GM18498 (cell line): ENCODE measurements around the gene STARD9.
"Not testable (repeated sequence)": the region's sequence is repeated elsewhere in the genome, so short reads cannot be mapped to it uniquely, and the experiment has no call there.

Source experiments
- ATAC-seq: cut with Tn5 transposase; IDR thresholded peaks from one replicate; pipeline ENCODE4 v1.9.1; 2021; ENCODE audit warnings: mild to moderate bottlenecking, moderate library complexity; ENCODE audit not compliant: unreplicated experiment

The STARD9 gene

DNA sequence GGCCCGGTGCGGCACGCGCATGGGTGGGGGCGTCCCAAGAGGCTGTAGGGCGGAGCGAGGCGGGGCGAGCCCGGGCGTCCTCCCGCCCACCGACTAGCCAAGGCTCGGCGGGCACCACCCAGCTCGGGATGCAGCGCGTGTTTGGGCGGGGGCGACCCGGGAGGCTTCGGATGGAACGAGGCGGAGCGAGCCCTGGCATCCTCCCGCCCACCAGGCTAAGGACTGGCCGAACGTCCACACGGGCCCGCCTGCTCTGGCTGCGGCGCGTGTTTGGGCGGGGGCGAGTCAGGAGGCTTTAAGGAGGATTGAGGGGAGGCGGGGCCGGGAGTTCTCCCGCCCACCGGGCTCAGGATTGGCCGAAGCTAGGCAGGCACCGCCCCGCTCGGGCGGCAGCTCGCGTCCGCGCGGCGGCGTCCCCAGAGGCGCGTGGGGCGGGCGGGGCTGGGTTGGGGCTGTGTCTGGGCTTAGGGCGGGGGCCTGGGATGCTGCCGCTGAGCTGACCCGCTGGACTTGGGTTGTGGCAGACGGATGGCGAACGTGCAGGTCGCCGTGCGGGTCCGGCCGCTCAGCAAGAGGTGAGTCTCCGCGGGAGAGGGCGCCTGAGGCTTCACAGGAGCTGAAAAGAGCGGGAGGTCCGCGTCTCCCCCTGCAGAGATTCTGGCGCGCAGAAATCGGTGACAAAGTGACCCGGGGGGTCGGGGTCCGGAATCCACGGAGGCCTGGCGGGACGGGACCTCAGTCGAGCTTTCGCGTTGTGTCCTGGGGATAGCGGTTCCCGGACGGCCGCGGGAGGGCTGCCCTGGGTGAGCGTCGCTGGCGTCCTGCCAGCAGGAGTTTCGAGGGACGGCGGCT, at the start of gene STARD9:
Gene STARD9, plus strand, starts transcription at position 419 of the 852 bp plus-strand sequence. Its CDS starts 110 bp downstream, at position 529.
- peak; percentile 93 for ATAC-seq

- no peak for ATAC-seq
Measured at GRCh38 chr15:42528970-42529369, 46.4 kb upstream of the STARD9 start.

DNA sequence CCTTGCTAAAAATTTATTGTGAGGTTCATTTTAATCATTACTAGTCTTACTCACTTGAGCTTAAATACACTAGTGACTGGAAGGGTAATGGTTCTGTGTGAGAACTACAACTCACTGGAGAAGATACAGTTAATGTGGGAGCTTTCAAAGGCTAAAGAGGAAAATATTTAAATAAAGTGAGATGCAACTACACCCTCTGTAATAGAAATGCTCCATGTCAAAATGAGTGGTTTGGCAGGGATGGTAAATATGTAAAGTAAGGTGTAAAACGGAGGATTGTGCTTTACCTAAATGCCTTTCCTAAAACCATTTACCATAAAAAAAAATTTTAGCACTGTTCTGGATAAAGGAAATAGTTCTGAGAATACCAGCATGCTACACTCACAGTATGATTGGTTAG, 42.2 kb upstream of the STARD9 start:
- ATAC-seq, result no peak

- ATAC-seq, result no peak
Measured at GRCh38 chr15:42544853-42545629, 30.4 kb upstream of the STARD9 start.

DNA sequence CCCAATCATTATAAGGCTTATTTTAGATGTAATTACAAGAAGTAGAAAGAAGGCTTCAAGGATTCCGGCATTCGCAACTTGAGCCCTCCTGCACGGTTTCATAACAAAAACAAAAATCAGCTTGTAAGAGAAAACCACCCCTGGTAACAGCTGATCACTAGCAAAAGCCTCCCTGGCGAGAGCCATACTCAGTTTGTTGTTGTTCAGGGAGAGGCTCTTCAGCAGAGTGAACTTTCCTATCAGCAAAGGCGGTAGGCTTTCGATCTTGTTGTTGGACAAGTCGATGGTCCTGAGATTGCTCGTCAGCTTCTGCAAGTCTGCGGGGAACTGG, 27.5 kb upstream of the STARD9 start:
- ATAC-seq, result no peak

- peak; percentile 81 for ATAC-seq
Measured at GRCh38 chr15:42548249-42549031, 27.0 kb upstream of the STARD9 start, which contains the start of the genes HAUS2 and LRRC57. HAUS2 (plus strand) TSS chr15:42548838; CDS start chr15:42548873, 35 bp downstream. LRRC57 (minus strand) TSS chr15:42548793; CDS start chr15:42548434, 359 bp downstream.

DNA sequence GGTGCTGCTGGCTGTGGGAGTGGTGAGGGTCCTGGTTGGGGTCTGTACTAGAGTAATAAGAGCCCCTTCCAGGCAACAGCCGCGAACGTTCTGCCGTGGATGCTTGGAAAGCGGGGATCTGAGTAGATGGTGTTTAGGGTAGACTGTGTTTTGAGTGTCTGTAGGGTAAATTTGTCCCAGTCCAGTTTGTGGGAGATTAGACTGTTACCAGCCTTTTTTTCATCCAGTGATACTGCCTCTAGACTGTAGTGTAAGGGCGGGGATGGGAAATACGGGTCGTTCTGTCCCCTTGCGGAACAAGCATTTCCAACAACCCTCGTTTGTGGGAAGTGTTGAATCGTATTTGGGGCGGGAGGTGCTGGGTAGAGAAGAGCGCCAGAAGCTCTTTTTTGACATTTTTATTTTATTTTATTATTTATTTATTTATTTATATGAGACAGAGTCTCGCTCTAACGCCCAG, 26.3 kb upstream of the STARD9 start:
- peak; percentile 18 for ATAC-seq

DNA sequence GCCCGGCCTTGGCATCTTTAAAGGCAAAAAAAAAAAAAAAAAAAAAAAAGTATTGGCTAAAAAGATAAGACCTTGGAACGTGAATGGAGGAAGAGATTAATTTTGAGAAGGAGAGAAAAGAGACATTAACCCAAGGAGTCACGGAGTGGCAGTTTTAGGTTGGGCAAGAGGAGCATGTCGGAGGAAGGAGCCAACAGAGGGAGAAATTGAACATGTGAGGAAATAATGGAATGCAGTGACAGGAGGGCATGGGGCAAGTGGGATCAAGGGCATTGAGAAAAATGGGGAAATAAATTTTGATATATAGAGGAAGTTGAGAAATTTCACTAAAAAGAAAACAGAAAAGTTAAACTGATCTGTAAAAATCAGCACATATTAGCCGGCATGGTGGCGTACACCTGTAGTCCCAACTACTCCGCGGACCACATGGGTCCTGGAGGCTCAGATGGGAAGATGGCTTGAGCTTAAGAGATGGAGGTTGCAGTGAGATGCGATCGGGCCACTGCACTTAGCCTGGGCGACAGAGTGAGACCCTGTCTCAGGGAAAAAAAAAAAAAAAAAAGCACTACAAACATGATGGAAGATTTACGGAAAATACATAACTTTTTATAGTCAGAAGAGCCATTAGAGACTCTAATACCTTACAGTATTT, 25.5 kb upstream of the STARD9 start:
- no peak for ATAC-seq

- no peak for ATAC-seq
Measured at GRCh38 chr15:42553554-42553953, 21.9 kb upstream of the STARD9 start.

DNA sequence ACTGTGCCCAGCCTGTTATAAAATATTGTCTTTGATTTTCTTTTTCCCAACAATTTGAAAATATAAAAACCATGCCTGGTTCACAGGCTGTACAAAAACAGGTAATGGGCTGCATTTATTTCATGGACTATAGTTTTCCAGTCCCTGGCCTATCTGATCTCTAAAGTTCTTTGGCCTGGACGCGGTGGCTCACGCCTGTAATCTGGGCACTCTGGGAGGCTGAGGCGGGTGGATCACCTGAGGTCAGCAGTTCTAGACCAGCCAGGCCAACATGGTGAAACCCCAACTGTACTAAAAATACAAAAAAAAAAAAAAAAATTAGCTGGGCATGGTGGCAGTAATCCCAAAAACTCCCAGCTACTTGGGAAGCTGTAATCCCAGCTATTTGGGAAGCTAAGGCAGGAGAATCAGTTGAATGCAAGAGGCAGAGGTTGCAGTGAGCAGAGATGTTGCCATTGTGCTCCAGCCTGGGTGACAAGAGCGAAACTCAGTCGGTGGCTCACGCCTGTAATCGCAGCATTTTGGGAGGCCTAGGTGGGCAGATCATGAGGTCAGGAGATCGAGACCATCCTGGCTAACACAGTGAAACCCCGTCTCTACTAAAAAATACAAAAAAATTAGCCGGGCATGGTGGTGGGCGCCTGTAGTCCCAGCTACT, 18.7 kb upstream of the STARD9 start:
- not testable (repeated sequence) for ATAC-seq

- ATAC-seq, result no peak
Measured at GRCh38 chr15:42558739-42559138, 16.7 kb upstream of the STARD9 start.

GRCh38 chr15:42576040-42576594, 711 bp downstream of the STARD9 start:
- ATAC-seq, result no peak

GRCh38 chr15:42576776-42577175, 1.4 kb downstream of the STARD9 start:
- ATAC-seq, result no peak

DNA sequence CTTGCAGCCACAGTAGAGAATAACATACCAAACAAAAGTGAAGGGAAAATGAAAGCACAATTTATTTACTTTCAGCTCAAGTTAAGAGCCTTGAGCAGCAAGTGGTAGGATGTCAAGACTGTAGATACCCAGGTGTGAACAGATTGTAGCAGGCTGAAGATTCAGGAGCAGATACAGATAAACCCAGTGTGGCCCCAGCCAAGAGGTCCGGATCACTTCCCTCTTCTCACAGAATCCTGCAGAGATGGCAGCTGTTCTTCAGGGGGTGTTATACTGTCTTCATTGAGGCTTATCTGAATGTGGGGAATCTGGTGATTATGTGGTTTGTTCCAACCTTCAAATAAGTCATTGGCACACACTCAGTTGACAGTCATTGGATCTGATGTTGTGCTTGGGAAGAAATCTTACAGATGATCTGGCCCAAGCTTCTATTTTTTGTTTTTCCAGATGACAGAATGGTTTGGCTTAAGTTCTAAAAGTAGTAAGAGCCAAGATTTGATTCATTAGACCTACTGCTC, 2.2 kb downstream of the STARD9 start:
- ATAC-seq, result no peak

DNA sequence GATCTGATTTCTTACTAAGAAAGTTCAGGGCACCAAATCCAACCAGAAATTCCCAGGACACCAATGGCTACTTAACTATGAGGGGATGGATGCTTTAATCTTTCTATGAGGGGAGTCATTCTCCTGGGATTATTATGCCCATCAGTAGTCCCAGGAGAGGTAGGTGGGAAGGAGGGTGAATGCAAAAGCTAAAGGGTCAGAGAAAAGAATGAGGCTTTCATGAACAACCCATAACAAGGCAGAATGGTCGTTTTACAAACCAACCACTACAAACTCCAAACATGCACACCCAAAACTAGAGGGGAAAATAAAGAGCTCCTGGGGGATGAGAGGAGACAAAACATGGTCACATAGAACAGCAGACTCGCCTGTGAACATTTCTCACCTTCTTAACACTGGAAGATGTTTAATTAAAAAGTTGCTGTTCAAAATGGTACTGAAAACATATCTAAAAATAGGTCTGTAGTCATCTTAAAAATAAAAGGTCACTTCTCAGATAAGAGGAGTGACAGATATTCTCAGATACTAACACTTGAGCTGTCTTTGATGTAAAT, 3.7 kb downstream of the STARD9 start:
- ATAC-seq, result no peak

DNA sequence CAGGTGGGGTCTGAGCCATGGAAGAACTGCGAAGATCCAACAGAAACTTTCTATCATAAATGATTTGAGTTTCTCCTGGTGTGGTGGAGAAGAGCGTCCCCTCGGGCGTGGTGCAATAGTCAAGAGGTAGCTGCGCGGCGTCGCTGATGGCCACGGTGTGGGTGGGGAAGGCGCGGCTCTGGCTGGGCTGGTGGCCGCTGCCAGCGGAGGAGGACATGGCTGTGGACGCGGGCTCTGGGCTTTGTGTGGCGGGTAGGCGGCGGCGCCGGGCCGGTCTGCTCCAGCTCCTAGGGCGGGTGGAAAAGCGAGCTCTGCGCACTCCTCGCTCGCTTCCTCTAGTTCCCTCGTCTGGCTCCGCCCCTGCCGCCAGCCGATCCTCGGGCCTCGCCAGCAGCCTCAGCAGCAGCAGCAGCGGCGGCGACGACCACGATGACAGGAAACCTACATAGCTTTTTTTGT, 5.9 kb downstream of the STARD9 start:
- ATAC-seq, result peak; percentile 74

- no peak for ATAC-seq
Measured at GRCh38 chr15:42582569-42583375, 7.4 kb downstream of the STARD9 start.
